Measurements from ENCODE around the gene C16orf78. TPM values are rescaled to one million over a fixed set of nuclear protein-coding genes. Genes with fewer than 3 reads are reported as not detected.

C16orf78 gene, protein sequence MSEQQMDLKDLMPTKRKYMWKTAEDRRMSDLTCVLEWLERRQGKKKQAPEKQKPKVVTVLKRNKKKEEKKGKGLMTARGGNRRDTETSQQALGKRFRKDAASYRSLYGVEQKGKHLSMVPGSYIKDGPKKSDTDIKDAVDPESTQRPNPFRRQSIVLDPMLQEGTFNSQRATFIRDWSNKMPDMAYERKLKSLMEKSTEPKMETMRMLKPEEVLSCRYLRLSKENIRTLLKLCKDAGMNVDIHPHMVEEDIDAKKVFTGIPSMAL
- not detected in 2 replicates for total RNA-seq

DNA sequence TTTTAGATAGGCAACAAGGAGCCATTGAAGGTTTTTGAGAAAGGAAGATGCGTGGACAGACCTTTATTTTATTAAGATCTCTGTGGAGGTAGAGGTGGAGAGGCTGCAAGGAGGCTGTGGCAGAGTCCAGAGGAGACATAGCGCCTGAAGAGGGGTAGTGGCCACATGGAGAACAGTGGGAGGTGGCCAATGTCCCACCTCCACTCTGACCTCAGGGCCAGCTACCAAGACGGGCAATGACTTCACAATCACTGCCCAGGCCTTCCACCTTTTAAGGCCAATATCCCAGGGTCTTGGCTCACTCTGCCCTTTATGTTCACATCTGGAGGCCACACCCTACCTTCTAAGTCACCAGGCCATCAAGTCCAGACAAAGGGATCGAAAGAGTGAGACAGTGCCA, at the start of gene C16orf78:
C16orf78 (plus strand) TSS at position 301 of the 400 bp plus-strand sequence. CDS start 136 bp downstream, outside the sequence.

Other genes starting within 250 kb of the C16orf78 start
- gene CBLN1, start 92.0 kb upstream of the C16orf78 start, total RNA-seq, result not detected in 2 replicates

Data from epithelial cell of umbilical artery (primary cell).